Measurements from ENCODE around the gene HCAR3.

DNA sequence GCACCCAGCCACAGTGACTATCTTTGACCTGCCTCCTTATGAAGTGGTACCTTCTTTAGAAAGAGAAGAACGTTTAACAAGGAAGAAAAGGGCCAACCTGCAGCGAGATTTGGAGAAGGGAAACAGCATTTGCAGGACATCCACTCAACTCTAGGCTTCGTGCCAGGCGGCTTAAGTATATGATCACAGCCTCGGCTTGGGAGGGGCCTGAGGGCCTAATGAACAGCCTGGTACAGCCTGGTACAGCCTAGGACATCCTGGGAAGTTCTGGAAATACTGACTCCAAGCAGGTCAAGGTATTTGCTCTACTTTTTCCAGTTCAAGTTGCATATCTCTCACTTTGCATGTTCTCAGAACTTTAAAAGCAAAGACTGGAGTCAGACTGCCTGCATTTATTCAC, 29.5 kb downstream of the HCAR3 start:
- TF ChIP-seq ZNF384 (IDR thresholded peaks at IDR 0.05) = no peak
- TF ChIP-seq FOXA1 (IDR thresholded peaks at IDR 0.05) = no peak
- no peak for TF ChIP-seq L3MBTL2 (conservative IDR thresholded peaks at IDR 0.05)
